ENCODE measurements around the gene HIBADH.

The HIBADH gene

DNA sequence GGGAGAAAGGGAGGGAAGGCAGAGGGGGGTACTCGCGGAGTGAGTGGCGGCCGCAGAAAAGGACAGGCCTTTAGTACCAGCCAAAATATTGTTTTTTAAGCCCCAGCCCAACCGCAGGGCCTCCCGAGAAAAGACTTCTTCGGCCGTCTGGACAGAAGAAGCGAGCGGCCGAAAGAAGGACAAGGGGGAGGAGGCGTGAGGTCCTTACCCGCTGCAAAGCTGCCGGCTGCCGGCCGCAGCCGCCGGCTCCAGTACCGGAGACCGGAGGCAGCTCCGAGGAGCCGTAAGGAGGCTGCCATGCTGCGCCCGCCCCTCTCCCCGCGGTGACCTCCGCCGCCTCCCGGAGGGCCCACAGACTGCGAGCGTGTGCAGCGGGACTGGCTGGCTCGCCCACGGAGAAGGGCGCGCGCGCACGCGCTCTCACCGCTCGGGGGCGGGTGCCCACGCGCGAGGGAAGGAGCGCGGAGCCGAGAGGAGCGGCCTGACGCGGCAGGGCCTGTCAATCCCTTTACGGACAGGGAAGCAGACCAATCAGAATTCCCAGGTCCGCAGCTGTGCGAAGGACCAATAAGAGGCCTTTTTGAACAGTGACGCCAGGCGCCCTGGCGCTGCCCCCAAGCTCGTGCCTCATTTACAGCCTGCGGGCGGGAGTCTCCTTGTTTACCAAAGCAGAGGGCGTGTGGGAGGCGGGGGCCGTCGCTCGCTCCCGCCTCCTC, at the start of gene HIBADH:
TSS of gene HIBADH (minus strand) at position 394 of the 716 bp plus-strand sequence. CDS start at position 299, 95 bp downstream.
- DNase-seq, result peak; percentile 98

- no peak for DNase-seq
Measured at GRCh38 chr7:27712217-27712616, 49.5 kb upstream of the HIBADH start.

DNA sequence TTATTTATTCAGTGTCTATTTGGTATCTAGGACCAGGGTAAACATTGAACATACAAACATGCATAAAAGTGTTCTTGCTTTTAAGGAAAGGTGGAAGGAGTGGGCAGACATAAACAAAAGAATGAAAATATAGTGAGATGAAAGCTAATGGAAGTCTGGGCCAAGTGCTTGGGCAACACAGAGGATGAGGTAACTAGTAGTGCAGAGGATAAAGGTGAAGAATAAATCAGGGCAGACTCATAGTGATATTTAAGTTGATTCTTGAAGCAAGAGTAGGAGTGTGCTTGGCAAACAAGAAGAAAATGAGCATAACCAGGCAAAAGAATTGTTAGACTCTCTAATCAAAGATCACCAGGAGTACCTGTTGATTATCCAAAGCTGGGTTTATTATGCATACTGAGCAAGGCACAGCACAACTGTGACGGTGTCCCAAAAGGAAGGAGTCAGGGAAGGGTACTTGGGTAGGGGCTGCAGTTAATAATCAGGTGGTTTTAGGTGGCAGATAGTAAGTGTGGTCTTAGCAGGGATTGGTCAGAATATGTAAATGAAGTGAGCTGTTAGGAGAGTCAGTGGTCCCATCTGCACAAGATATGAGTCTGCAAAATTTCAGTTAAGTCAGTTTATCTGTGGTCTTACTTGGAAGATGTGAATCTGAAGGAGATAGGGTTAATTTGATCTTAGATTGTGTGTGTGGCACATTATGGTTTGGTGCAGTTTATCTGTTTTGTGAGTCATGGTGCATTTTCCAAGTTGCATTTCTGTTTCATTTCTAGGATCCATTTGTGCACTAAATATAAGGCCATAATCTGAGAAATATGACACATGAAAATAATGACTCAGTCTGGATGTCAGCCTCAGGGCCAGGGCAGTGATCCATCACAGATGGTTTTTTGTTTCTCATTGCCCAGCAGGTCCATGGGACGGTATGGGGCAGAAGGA, 46.7 kb upstream of the HIBADH start:
- no peak for DNase-seq

GRCh38 chr7:27708485-27708884, 45.8 kb upstream of the HIBADH start:
- DNase-seq, result peak; percentile 12

DNA sequence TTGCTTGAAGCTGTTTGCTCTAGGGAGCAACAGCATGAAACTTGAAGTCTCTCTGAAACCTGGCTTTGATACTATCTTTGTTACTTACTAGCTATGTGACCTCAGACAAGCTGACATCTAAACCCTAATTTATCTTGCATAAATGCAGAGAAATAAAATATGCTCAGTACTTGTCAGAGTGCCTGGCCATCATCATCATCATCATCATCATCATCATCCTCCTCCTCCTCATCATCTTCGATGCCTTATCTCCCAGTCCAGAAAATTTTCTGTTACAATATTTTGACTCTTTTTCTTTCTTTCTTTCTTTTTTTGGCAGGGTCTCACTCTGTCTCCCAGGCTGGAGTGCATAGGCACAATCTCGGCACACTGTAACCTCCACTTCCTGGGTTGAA, 42.5 kb upstream of the HIBADH start:
- no peak for DNase-seq

DNA sequence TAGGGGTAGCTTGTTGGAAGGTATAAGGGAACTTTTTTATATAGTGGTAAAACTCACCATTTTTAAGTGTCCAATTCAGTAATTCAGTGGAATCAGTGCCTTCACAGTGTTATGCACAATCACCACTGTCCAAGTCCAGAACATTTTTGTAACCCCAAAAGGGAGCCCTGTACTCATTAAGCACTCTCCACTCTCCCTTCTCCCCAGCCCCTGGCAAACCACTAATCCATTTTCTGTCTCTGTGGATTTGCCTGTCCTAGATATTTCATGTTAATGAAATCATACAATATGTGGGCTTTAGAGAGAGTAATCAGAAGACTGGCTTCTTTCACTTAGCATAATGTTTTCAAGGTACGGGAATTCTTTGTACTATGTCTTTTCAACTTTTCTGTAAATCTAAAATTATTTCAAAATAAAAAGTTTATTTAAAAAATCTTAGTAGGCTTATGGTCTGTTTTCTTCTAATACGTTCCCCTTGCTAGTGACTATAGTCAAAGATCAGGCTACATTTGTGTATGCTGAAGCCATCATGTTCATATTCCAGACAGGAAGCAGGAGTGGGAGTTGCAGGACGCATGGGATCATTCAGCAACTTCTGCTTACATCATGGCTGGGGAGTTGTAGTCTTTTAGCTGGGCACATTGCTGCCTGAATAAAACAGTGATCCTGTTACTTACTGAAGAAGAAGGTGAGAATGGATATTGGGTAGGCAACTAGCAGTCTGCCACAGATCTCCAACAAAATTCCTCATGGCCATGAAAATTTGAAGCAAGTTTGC, 41.9 kb upstream of the HIBADH start:
- DNase-seq, result no peak

DNA sequence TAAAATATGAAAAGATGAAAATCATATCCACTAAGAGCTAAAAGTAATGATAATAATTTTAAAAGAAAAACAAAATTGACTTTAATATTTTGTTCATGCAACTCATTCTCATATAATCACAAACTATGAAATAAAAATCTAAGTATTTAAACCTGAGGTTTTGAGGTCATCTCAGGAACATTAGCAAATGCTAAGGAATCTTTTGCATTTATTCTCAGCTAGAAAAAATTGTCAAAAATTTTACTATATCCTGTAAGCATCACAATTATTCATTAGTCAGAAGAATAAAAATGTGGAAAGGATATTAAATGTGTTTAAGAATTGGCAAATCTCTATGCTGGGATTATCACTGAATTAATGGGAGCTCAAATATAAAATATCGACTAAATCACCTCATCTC, 40.5 kb upstream of the HIBADH start:
- DNase-seq, result no peak

DNA sequence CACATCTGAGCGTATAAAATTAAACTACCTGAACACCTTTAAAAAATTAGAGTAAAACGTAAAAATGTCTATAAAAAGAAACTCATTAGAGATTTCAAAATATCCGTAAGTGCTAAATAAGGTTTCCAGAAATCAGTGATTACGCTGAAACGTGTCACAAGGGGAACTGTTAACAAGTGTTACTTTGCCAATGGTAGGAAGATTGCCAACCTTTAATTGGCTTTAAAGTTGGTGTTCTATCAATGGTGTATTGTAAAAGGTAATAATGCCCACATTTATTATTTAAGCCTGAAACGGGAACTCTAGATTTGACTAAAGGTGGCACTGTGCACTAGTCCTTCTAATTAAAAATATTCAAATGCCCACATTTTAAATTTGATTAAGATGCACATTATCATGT, 37.8 kb upstream of the HIBADH start:
- DNase-seq, result no peak

DNA sequence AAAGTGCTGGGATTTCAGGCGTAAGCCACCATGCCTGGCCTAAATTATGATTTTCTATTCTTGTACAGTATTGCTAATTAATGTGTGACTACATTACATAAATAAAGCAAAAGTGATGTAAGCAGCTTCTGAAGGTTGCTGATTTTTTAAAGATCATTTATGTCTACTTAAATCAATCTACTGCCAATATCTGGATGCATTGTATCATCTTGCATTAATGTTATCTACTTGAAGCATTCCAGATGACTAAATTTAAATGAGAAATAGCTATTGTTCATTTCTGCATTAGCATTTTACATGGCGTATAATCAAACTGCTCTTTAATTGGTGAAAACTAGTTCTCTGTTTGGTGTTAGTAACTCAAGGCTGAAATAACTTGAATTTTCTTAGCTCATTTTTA, 37.1 kb upstream of the HIBADH start:
- DNase-seq, result no peak

- DNase-seq, result no peak
Measured at GRCh38 chr7:27697861-27698430, 35.3 kb upstream of the HIBADH start.

- no peak for DNase-seq
Measured at GRCh38 chr7:27695096-27695495, 32.4 kb upstream of the HIBADH start.

DNA sequence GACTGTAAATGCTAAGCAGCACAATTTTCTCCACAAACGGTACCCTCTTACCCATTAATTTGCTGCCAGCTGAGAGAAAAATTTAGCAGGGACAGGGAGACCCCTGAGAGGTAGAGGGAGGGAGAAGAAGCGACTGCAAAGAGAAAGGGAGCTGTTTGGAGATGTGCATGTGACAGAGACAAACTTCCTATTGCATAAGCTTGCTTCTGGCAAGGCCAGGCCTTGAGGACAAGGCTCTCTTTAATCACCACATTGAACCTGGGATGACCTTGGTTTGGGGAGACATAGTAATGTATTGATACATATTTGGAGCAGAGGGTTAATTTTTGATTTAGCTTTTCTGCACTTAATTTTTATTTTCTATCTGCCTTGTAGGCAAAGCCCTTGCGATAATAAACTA, 31.1 kb upstream of the HIBADH start:
- no peak for DNase-seq

GRCh38 chr7:27690649-27691048, 28.0 kb upstream of the HIBADH start:
- no peak for DNase-seq

- DNase-seq, result peak; percentile 8
Measured at GRCh38 chr7:27689591-27690164, 27.0 kb upstream of the HIBADH start.

DNA sequence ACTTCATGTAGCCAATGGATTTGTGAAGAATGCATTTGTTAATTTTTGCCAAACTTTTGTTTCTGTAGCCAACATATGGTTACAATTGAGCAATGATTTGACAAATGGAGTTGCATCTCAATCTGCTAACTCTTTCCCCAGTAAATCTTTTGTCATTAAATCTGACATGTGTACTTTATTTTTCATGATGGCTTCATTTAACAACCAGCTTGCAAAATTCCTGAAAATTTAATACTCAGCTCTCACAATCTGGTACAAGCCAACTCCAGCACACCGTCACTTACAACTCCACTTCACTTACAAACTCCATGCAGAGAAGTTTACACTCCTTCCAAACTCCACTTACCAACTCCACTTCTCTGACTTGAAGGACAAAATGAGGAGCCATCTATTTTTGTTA, 26.5 kb upstream of the HIBADH start:
- DNase-seq, result no peak

DNA sequence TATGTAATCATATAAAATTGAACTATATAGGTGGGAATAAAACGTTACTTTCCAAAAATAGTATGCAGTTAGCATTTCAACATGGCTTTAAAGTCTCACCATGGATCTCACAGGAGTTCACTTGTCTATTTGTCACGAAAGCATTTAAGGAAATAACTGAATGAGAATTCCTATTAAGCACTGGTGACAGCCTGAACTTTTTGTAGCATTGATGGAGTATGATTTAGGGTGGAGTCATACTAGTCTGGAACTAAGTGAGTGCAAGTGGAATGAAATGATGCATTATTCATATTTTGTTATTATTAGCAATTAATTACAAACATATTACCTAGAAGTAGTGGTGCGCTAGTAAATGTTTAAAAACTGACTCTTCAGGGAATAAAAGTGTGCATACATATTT, 26.0 kb upstream of the HIBADH start:
- DNase-seq, result no peak

DNA sequence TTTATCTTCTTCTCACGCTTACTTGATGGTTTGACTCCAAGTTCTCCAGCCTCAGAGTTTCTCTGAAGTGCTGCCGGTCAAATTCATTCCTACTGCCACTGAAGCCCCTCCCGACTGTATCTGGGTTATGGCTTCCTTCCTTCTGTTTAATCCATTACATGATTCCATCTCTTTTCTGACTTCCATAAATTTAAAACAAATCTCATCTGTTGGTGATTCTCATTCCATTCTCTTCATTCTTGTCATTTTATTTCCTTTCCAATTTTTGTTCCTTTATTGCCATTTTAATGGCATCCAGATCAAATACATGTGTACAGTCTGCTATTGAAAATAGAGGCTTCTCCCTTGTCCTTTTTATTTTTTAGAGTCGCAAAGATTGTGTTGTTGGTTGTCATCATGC, 25.4 kb upstream of the HIBADH start:
- DNase-seq, result no peak

DNA sequence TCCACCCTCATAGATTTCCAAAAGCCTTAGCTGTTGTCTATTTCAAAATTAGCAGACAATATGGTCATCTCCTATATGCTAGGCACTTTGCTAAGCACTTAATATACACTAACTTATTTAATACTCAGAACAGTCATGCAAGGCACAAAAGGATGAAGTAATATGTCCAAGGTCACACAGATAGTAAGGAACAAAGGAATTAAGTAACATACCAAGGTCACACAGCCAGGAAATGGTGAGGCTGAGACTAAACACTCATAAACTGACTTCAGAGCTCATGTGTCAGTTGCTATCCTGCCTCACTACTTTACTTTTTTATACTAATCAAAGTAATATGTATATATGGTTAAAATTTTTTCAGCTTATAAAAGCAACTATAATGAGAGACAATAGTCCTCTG, 23.6 kb upstream of the HIBADH start:
- DNase-seq, result no peak

DNA sequence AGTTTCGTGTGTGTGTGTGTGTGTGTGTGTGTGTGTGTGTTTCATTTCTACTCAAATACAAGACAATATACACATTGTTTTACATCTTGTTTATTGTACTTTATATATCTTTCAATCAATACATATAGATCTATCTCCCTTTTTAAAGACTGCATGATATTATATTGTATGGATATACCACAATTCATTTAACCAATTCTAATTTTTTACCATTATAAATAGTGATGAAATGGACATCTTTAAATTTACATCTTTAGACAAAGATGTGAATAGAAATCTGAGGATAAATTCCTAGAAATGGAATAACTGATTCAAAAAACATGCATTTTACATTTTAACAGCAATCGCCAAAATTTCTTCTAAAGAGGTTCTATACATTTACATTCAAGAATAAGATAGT, 23.2 kb upstream of the HIBADH start:
- DNase-seq, result no peak

- no peak for DNase-seq
Measured at GRCh38 chr7:27685209-27685608, 22.5 kb upstream of the HIBADH start.

GRCh38 chr7:27684491-27684890, 21.8 kb upstream of the HIBADH start:
- no peak for DNase-seq

DNA sequence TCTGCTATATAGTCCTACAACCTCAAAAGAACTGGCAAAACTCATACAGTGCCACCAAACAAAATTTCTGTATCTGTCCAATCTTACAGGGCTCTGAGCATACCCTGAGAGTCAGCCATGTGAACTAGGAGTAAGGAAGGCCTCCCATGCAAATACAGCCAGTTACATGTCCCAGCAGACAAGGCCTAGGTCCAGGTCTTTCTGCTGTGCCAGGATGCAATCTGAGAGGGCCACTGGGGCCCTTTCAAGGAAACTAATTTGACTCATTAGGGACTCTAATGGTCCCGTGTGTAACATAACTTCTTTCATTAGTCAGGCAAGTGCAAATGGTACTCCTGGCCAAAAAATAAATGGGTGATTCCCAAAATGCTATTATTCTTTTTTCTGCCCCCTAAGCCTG, 17.9 kb upstream of the HIBADH start:
- DNase-seq, result no peak
